Myocyte (in vitro differentiated cells): ENCODE results near the gene ZBTB43. TPM values are rescaled to one million over a fixed set of nuclear protein-coding genes. Genes with fewer than 3 reads are reported as not detected.
A peak's percentile ranks its signal among the peaks of the same experiment; 100 is the strongest.
"Not testable (repeated sequence)": the region's sequence is repeated elsewhere in the genome, so short reads cannot be mapped to it uniquely, and the experiment has no call there.

Source experiments
- DNase-seq: peaks from one replicate; pipeline ENCODE4 v3.0.0-alpha.2; 2012; ENCODE audit warnings: low read depth
- total RNA-seq: library from RNA; depleted of rRNA; stranded (reverse); fragments of >200 nt; gene quantifications from 2 replicates; pipeline ENCODE4 v1.2.3, GENCODE V29; 2014

ZBTB43 gene
- total RNA-seq, 1 donor from 2014 or later: 40.8 TPM

DNA sequence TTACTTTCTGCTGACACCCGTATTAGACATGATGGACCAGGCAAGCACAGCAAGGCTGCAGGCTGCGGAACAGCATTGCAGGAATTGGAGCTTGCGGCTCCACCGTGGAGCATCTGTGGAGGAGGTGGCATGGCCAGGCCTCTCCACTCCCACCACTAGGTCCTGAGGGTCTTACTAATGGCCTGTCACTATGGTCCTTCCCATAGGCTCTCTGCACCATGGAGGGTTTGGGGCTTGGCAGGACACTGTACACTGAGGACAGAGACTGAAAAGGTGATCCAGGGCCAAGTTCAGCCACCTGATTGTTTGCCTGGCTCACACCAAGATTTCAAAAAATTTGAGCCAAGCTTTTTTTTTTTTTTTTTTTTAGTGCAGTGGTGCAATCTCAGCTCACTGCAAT lies 14.3 kb upstream of the ZBTB43 start:
- no peak for DNase-seq

DNA sequence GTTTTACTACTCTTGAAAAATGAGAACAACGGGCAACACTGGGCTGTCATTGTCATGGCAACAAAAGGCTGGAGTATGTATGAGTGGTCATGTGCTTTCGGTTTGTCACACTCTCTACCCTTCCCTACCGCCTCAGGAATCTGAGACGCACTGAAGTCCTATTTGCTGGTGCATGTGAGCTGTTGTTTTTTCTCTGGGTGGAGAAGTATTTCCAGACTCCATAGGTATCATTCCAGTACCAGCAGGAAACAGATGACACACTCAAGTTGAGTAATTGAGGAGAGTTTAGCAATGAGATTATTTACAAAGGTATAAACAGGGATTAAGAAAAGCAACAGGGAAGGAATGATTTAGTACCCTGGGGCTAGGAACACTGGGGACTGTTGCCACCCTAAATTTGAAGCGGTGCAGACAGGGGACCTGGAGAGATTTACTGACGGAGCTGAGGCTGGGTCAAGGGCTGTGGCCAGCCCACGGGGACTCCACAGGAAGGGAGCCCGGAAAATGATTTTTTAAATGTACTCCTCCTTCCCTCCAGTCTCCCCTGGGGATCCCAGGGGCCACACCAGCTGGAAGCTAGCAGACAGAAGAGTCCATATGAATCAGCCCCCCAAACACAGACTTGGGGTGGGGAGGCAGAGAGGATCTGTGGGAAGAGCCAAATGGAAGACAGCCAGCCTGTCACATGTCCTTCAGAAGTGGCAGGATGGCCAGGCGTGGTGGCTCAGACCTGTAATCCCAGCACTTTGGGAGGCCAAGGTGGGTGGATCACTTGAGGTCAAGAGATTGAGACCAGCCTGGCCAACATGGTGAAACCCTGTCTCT lies 13.2 kb upstream of the ZBTB43 start:
- peak; percentile 51 for DNase-seq

DNA sequence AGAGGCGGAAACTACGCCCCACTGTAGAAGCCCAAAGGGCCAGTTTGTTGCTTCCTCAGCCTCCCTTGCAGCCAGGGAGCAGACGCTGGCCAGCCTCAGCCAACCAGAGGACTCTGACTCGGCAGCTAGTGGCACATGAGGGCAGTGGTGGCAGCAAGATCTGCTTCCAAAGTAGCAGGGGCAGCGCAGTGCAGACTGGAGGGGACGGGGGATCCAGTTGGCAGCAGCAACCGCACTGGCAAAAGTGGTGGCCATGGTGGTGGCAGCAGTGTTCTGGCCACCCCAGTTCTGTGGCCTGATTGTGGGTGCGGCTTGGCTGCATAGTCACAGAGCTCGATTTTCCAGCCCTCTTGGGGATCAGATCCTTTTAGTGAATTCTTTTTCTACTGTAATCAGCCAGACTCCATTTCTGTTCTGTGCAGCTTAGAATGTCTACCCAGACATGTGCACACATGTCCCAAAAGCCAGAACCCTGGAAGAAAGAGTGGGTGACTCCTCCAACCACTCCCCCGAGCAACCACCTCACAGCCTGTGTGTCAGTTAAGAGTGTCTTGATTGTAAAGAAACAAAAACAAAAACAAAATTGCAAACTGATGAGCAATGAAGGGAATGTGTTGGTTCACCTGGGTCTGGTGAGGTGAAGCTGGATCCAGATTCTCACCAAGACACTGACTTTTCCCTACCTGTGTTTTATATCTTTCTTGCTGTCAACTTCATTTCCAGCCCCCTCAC lies 11.0 kb upstream of the ZBTB43 start:
- no peak for DNase-seq

DNA sequence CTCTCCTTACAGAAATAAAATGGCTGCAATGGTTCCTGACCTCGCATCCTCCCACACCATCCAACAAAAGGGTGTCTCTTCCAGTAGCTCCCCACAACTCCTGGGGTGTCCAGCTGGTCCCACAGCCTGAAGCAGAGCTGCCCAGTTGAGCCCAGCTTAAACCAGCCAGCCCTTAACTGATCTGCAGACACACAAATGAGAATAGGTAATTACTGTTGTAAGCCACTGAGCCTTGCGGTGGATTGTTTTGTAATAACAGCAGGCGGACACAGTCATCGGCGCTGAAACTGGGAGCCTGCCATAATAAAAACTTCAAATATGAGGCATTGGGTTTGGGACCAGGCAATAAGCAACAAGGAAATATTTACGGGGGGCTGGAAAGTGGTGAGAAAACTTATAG lies 10.4 kb upstream of the ZBTB43 start:
- DNase-seq: no peak

DNA sequence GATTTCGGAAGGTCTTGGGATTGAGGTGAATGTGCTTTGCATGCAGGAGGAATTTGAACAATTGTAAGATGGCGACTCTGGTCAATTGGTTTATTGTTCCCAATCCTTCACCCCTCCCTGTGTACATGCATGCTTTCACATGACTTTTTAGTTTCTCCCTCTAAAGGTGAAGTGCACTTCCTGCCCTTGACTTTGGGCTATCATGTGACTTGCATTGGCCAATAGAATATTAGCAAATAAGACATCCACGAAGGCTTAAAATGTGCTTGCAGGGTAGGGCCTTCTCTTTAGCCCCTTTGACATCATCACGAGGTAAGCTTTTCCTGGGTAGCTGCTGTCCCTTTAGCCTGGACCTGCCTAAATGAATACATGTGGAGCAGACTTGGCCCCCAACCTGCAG lies 8.1 kb upstream of the ZBTB43 start:
- DNase-seq: no peak

DNA sequence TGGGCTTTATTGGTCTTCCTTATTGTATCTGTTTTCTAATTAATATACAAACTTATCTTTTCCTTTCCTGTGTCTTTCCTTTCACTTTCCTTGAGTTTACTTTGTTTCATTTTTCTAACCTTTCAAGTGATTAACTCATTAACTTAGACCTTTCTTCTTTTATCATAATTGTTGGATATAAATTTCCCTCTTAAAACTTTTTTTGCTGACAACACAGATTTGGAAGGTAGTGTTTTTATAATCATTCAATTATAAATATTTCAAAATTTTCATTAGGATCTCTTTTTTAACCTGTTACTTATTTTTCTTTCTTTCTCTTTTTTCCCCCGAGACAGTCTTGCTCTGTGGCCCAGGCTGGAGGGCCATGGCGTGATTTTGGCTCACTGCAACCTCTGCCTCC lies 6.9 kb upstream of the ZBTB43 start:
- DNase-seq: no peak

DNA sequence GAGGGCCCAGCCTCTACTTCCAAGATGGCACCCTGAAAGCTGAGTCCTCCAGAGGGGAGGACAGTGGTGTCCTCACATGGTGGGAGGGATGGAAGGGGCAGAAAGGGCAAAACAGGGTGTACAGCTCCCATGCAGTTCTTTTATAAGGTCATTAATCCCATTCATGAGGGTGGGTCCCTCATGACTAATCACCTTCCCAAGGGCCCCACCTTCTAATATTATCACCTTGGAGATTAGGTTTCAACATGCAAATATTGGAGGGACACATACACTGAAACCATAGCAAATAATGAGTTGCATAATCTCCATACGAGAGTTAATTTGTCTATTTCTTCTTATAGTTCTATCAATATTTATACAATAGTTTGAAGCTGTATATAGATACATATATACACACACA lies 5.8 kb upstream of the ZBTB43 start:
- DNase-seq: no peak

DNA sequence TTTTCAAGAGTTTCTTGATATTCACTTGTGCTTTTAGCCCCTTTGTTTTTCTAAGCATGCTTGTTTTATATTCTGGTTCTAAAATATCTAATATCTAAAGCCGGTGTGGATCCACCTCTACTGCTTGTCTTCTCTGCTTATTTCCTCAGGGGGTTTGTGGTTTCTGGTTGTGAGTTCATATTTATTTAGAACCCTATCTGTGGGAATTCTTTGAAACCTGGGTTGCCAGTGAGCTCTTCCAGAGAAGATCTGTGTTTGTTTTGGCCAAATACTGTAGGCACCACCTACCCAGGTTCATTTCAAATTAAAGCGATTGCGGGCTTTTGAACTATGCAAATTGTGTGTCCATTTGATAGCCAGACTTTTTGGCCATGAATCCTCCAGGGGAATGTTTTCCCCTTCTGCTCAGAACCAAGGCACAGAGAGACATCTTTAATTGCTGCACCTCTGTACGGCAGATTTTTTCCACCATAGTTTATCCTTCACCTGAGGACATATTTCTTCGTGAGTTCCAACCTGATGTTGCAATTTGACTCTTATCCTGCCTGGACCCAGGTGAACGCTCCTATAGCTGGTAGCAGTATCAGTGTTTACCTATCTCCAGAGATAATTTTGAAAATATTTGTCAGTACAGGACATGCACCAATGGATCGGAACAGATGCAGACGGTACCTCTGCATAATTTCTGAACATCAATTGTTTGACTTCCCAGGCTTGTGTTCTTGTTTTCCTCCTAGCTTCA lies 2.4 kb upstream of the ZBTB43 start:
- no peak for DNase-seq

DNA sequence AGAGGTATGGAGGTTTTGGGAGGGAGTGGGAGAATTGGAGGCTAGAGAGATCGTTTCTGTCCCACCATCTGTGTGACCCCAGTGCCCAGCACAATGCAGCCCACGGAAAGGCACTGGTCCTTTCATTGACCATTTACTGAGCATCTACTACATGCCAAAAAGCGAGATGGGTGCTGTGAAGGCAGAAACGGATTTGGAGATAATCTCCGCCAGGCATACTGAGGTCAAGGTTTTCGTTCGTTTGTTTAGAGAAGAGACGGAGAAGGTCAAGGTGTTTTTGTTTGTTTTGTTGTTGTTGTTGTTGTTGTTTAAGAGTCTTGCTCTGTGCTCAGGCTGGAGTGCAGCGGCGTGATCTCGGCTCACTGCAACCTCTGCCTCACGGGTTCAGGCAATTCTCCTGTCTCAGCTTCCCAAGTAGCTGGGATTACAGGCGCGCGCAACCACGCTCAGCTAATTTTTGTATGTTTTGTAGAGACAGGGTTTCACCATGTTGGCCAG lies 593 bp upstream of the ZBTB43 start:
- no peak for DNase-seq

DNA sequence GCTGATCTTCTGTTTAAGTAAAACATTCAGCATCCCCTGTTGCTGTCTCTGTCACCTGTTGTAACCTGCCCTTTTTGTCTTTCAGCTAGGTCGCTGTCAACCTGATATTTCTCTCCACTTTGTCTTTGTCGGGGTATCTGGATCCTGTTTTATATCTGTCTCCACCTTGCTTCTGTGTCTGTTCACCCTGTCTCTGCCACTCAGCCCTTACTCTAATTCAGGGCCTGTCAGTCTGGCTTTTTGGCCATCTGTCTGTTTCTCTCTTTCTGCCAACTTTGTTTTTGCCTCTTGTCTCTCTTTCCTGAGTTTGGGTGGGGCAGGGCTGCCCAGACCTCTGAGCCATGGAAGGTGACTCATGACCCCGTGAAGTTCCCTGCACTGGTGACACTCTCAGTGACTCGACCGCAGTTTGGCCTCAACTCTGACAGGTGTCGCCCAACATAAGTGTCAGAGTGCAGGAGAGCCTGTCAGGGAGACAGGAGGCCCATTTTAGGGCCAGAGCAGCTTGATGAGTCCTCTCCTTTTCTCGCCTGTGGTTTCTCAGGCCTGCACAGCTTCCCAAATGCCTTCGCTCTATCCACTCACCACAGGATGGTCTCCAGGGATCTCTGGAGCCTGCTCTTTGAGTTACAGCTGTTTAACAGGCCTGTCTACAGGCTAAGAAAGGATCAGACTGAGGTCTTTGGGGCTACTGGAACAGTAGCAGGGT lies 868 bp downstream of the ZBTB43 start:
- peak; percentile 100 for DNase-seq

DNA sequence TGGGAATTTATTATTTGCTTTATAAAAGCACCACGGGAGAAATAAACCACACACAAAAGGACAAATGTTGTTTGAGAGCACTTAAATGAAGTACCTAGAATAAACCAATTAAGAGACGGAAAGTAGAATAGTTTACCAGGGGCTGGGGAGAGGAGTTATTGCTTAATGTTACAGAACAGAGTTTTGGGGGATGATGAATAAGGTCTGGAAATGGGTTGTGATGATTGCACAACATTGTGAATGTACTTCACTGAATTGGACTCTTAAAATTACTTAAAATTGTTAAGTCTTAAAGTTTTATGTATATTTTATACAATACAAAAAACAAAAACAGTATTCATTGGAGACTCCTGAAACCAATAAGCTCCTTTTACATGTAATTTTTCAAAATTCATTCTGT lies 1.5 kb downstream of the ZBTB43 start:
- DNase-seq: no peak

DNA sequence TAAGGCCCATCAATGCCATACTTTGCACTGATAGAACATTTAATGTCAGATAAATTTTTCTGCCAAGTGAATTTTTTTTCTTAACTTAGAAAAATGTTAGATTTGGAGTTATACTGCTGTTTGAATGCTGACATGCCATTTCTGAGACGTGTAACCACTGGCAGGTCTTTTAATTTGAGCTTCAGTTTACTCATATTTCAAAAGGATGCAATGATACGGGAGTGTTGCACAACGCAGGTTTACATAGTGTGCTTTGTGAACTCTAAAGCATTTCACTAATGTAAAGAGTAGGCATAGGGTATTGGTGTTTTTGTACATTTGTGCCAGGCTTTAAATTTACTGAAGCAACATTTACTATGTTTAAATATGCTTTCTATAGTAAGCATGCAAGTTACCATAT lies 4.2 kb downstream of the ZBTB43 start:
- no peak for DNase-seq

DNA sequence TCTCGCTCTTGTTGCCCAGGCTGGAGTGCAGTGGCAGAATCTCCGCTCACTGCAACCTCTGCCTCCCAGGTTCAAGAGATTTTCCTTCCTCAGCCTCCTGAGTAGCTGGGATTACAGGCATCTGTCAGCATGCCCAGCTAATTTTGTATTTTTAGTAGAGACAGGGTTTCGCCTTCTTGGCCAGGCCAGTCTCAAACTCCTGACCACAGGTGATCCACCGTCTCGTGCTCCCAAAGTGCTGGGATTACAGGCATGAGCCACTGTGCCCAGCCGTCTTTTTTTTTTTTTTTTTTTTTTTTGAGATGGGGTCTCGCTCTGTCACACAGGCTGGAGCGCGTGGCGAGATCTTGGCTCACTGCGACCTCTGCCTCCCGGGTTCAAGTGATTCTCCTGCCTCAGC lies 5.4 kb downstream of the ZBTB43 start:
- not testable (repeated sequence) for DNase-seq

DNA sequence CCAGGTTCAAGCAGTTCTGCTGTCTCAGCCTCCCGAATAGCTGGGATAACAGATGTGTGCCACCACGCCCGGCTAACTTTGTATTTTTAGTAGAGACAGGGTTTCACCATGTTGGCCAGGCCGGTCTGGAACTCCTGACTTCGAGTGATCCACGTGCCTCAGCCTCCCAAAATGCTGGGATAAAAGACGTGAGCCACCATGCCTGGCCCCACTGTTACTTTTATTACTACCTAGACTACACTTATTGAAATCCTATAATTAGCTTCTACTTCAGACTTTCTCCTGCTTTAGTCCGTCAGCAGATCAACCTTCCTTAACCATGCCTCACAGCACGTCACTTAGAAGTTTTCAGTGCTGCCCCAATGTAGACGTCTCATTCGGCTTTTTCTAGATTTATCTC lies 8.2 kb downstream of the ZBTB43 start:
- DNase-seq: no peak

DNA sequence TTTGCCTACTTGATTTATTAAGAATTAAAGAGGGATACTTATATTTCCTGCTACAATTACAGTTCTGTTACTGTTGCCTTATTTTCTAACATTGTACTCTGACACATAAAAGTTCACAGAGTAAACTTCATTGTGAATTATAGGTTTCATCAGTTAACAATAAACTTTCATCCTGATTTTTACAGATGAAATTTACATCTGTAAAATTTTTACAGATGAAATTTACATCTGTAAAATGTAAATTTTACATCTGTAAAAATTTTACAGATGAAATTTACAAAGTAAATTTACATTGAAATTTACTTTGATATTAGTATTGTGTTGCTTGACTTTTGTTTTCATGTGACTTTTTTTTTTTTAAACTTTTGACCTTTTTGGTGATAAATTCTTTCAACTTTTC lies 9.3 kb downstream of the ZBTB43 start:
- no peak for DNase-seq

DNA sequence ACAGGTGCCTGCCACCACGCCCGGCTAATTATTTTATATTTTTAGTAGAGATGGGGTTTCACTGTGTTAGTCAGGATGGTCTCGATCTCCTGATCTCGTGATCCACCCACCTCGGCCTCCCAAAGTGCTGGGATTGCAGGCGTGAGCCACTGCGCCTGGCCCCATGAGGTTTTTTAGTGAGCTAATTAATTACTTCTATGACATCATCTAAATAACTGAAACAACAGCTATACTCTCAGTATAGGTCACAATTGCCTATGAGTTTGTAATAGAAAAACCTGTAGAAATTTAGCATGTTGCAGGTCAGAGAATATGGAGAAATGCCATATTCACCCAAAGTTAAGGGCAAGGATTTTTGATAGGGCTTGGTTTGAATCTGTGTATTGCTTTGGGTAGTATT lies 12.8 kb downstream of the ZBTB43 start:
- not testable (repeated sequence) for DNase-seq

DNA sequence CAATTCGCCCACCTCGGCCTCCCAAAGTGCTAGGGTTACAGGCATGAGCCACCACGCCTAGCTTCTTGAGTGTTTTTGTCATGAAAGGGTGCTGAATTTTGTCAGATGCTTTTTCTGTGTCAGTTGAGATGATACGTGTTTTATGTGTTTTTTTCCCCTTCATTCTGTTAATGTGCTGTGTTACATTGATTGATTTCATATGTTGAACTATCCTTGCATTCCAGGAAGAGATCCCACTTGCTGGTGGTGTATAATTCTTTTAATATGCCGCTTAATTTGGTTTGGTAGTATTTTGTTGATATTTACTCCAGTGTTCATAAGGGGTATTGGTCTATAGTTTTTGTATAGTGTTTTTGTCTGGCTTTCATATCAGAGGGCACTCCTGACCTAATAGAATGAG lies 13.6 kb downstream of the ZBTB43 start:
- DNase-seq: no peak

DNA sequence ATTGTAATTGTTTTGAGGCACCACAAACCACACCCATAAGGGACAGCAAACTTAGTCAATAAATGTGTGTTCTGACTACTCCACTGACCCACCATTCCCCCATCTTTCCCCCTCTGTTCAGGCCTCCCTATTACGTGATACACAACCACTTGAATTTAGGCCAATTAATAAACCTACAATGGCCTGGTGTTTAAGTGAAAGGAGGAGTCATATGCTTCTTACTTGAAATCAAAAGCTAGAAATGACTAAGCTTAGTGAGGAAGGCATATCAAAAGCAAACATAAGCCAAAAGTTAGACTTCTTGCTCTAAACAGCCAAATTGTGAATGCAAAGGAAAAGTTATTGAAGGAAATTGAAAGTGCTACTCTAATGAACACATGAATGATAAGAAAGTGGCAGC lies 14.6 kb downstream of the ZBTB43 start:
- DNase-seq: no peak

DNA sequence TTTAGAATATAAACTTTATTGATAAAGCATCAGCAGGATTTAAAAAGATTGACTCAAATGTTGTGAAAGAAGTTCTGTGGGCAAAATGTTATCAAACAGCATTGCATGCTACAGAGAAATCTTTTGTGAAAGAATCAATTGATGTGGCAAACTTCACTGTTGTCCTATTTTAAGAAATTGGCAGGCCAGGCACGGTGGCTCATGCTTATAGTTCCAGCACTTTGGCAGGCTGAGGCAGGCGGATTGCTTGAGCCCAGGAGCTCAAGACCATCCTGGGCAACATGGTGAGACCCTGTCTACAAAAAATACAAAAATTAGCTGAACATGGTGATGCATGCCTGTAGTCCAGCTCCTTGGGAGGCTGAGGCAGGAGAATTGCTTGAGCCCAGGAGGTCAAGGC lies 17.4 kb downstream of the ZBTB43 start:
- DNase-seq: no peak

DNA sequence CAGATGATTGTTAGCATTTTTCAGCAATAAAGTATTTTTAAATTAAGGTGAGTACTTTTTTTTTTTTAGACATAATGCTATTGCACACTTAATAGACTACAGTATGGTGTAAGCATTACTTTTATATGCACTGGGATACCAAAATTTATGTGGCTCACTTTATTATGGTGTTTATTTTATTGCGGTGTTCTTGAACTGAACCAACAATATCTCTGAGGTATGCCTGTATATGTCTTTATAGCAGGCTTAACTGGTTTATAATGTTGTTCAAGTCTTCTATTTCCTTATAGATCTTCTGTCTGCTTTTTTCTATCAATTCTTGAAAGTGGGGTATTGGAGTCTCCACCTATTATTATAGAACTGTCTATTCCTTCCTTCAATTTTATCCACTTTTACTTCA lies 18.0 kb downstream of the ZBTB43 start:
- no peak for DNase-seq

DNA sequence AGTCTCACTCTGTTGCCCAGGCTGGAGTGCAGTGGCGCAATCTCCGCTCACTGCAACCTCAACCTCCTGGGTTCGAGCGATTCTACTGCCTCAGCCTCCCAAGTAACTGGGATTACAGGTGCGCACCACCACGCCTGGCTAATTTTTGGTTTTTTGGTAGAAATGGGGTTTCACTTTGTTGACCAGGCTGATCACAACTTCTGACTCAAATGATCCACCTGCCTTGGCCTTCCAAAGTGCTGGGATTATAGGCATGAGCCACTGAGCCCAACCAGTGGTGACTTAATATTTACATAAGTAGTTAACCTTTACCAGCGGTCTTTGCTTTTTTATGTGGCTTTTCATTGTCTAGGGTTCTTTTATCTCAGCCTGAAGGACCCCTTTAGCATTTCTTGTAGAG lies 19.2 kb downstream of the ZBTB43 start:
- not testable (repeated sequence) for DNase-seq
